Cardiac fibroblast (primary cell): ENCODE measurements around the gene SLC26A9.

Experiments used
- DNase-seq, 2 donors: peaks; one replicate each; pipeline versions ENCODE4 v3.0.0 to v3.0.0-alpha.2; 2010; ENCODE audit warnings: low read depth in 2 of 2
- H3K4me3 ChIP-seq, 2 donors: replicated peaks in 1 of 2; 1 replicate in 1 of 2; 2 replicates in 1 of 2; pipeline ENCODE4 v1.5.1; 2011; ENCODE audit warnings: low read depth in 2 of 2, low read length in 2 of 2, mild to moderate bottlenecking in 2 of 2, moderate library complexity in 1 of 2
- TF ChIP-seq, protein P1 (sequence below): IDR thresholded peaks from one replicate; pipeline ENCODE4 v1.5.1; 2011; ENCODE audit warnings: low read depth, mild to moderate bottlenecking, low read length, inconsistent platforms

Gene SLC26A9

GRCh38 chr1:205978676-205979075 lies 35.4 kb upstream of the SLC26A9 start:
- TF ChIP-seq, protein P1, sequence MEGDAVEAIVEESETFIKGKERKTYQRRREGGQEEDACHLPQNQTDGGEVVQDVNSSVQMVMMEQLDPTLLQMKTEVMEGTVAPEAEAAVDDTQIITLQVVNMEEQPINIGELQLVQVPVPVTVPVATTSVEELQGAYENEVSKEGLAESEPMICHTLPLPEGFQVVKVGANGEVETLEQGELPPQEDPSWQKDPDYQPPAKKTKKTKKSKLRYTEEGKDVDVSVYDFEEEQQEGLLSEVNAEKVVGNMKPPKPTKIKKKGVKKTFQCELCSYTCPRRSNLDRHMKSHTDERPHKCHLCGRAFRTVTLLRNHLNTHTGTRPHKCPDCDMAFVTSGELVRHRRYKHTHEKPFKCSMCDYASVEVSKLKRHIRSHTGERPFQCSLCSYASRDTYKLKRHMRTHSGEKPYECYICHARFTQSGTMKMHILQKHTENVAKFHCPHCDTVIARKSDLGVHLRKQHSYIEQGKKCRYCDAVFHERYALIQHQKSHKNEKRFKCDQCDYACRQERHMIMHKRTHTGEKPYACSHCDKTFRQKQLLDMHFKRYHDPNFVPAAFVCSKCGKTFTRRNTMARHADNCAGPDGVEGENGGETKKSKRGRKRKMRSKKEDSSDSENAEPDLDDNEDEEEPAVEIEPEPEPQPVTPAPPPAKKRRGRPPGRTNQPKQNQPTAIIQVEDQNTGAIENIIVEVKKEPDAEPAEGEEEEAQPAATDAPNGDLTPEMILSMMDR = no peak
- no peak for DNase-seq
- H3K4me3 ChIP-seq = no peak overlapping the region

- H3K4me3 ChIP-seq = no peak overlapping the region
- peak; percentile 87 to 89 for DNase-seq
- TF ChIP-seq, protein P1 = peak; percentile 97
These were observed 34.3 kb upstream of the SLC26A9 start for GRCh38 chr1:205977402-205978014.

GRCh38 chr1:205976708-205977401 lies 33.6 kb upstream of the SLC26A9 start:
- no peak overlapping the region for H3K4me3 ChIP-seq
- TF ChIP-seq, protein P1 = no peak
- DNase-seq = peak; percentile 34 to 45

GRCh38 chr1:205976036-205976435 lies 32.8 kb upstream of the SLC26A9 start:
- TF ChIP-seq, protein P1 = no peak
- DNase-seq = no peak
- no peak overlapping the region for H3K4me3 ChIP-seq

- no peak overlapping the region for H3K4me3 ChIP-seq
- no peak for DNase-seq
- TF ChIP-seq, protein P1 = no peak
These were observed 32.2 kb upstream of the SLC26A9 start for GRCh38 chr1:205975387-205975998.

DNA sequence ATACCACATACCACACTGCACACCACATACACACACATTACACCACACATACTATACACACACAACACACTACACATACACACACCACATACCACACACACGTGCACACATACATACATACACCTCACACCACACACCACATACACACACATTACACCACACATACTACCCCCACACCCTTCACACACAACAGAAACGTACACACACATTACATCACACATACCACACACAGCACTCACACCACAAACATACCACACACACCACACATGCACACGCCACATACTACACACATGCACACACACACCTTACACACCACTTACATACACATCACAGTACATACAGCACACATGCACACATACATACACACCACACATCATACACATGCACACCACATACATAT lies 31.5 kb upstream of the SLC26A9 start:
- H3K4me3 ChIP-seq = no peak overlapping the region
- DNase-seq = no peak
- TF ChIP-seq, protein P1 = no peak
